GM21786 (cell line): ENCODE data around the gene MYO1C.
"Not testable (repeated sequence)": the region's sequence is repeated elsewhere in the genome, so short reads cannot be mapped to it uniquely, and the experiment has no call there.

Experiments
- ATAC-seq: cut with Tn5 transposase; IDR thresholded peaks from one replicate; pipeline ENCODE4 v1.9.1; 2021; ENCODE audit not compliant: unreplicated experiment

MYO1C gene

GRCh38 chr17:1508709-1509108 lies 16.2 kb upstream of the MYO1C start:
- ATAC-seq = not testable (repeated sequence)

GRCh38 chr17:1506649-1507267 lies 14.3 kb upstream of the MYO1C start:
- no peak for ATAC-seq

GRCh38 chr17:1505586-1505985 lies 13.1 kb upstream of the MYO1C start:
- ATAC-seq = no peak

- ATAC-seq = no peak
These were observed 12.4 kb upstream of the MYO1C start for GRCh38 chr17:1504866-1505265.

GRCh38 chr17:1503699-1504098 lies 11.2 kb upstream of the MYO1C start:
- ATAC-seq = no peak

- ATAC-seq = no peak
These were observed 6.4 kb upstream of the MYO1C start for GRCh38 chr17:1498869-1499268.

GRCh38 chr17:1498233-1498632 lies 5.7 kb upstream of the MYO1C start:
- ATAC-seq = no peak

- ATAC-seq = no peak
These were observed 5.3 kb upstream of the MYO1C start for GRCh38 chr17:1497831-1498230.

- ATAC-seq = no peak
These were observed 4.4 kb upstream of the MYO1C start for GRCh38 chr17:1496869-1497268.

GRCh38 chr17:1495265-1495989 lies 2.9 kb upstream of the MYO1C start:
- ATAC-seq = no peak

- no peak for ATAC-seq
These were observed 2.3 kb upstream of the MYO1C start for GRCh38 chr17:1494736-1495253.

- no peak for ATAC-seq
These were observed 1.7 kb upstream of the MYO1C start for GRCh38 chr17:1494203-1494602.

- ATAC-seq = no peak
These were observed 950 bp upstream of the MYO1C start for GRCh38 chr17:1493291-1493980.

GRCh38 chr17:1491443-1492248 lies 840 bp downstream of the MYO1C start:
- no peak for ATAC-seq

GRCh38 chr17:1490643-1491442 lies 1.6 kb downstream of the MYO1C start:
- peak; percentile 39 for ATAC-seq

GRCh38 chr17:1488826-1489270 lies 3.6 kb downstream of the MYO1C start:
- ATAC-seq = no peak

GRCh38 chr17:1487939-1488825 lies 4.3 kb downstream of the MYO1C start:
- no peak for ATAC-seq

- ATAC-seq = no peak
These were observed 5.4 kb downstream of the MYO1C start for GRCh38 chr17:1486802-1487695.
